HepG2 (cell line): ENCODE measurements around the gene SLC1A4. TPM values are rescaled to one million over a fixed set of nuclear protein-coding genes. Genes with fewer than 3 reads are reported as not detected.

Source experiments
- ATAC-seq: fragments of 200-7000 bp; cut with Tn5 transposase; 3 replicates; pipeline ENCODE4 v1.9.1; 2020; ENCODE audit warnings: mild to moderate bottlenecking, moderate library complexity
- BruUV-seq: library from RNA; stranded (reverse); fragments of 400-500 nt; replicated peaks from 2 replicates; lab custom pipeline; 2021; lab: Mats Ljungman, UMichigan
- CTCF ChIA-PET: fragments of 300-600 bp; formaldehyde crosslinking; extraction: SDS; loops from one replicate; lab custom pipeline; 2021; ENCODE audit warnings: low total read pairs, inconsistent platforms, low intra/inter-chr PET ratio; lab: Yijun Ruan, JAX
- POLR2A ChIA-PET: fragments of 350-600 bp; sonication (Branson Sonifier 250); formaldehyde crosslinking; loops from one replicate; lab custom pipeline; 2020; ENCODE audit warnings: antibody characterized with exemption, inconsistent platforms; lab: Yijun Ruan, JAX
- DNase-seq: peaks from one replicate; pipeline ENCODE4 v3.0.0-alpha.2; 2015; ENCODE audit warnings: low spot score
- FAIRE-seq: peaks from 3 replicates; lab custom pipeline; 2011; peaks lifted over from hg19 to GRCh38; lab: Jason Lieb, UNC
- H2AFZ ChIP-seq: one replicate; pipeline ENCODE4 v1.6.1; 2011; ENCODE audit warnings: low read length, inconsistent platforms
- H3K27ac ChIP-seq: fragments of 300-600 bp; 3 replicates; pipeline ENCODE4 v1.8.0; 2011; ENCODE audit warnings: mixed run types, mild to moderate bottlenecking, mixed read lengths, low read length, inconsistent platforms; ENCODE audit not compliant: insufficient read depth; ENCODE audit errors: extremely low read length
- H3K27me3 ChIP-seq, 2 experiments: fragments of 200-600 bp in 1 of 2; 2 replicates in 1 of 2; 3 replicates in 1 of 2; pipeline versions ENCODE4 v1.6.0 to v1.8.0; 2011; ENCODE audit warnings: low read length in 2 of 2, mild to moderate bottlenecking in 2 of 2, moderate library complexity in 2 of 2, inconsistent platforms in 1 of 2; ENCODE audit not compliant: insufficient read depth in 2 of 2, control insufficient read depth in 1 of 2
- H3K36me3 ChIP-seq, 2 experiments: fragments of 200-600 bp in 1 of 2; replicated peaks in 1 of 2; 2 replicates in 1 of 2; 3 replicates in 1 of 2; pipeline versions ENCODE4 v1.5.1 to v1.8.0; 2011; ENCODE audit warnings: low read length in 2 of 2, inconsistent platforms in 1 of 2; ENCODE audit not compliant: insufficient read depth in 2 of 2, control insufficient read depth in 1 of 2
- H3K4me1 ChIP-seq: 2 replicates; pipeline ENCODE4 v1.5.1; 2012; ENCODE audit warnings: low read length, inconsistent platforms; ENCODE audit not compliant: insufficient read depth
- H3K4me2 ChIP-seq: 2 replicates; pipeline ENCODE4 v1.6.0; 2011; ENCODE audit warnings: low read depth, low read length, inconsistent platforms
- H3K4me3 ChIP-seq, 3 experiments: fragments of 200-600 bp in 1 of 3; sonication (generic), shearing (Covaris generic) in 1 of 3; replicated peaks in 1 of 3; 2 replicates each; pipeline ENCODE4 v1.5.1; 2011 to 2016; ENCODE audit warnings: low read length in 3 of 3, inconsistent platforms in 2 of 3, low read depth in 2 of 3, mild to moderate bottlenecking in 2 of 3, control low read depth in 1 of 3, mixed read lengths in 1 of 3; ENCODE audit not compliant: insufficient read depth in 1 of 3
- H3K79me2 ChIP-seq: one replicate; pipeline ENCODE4 v1.6.1; 2011; ENCODE audit warnings: low read length, inconsistent platforms; ENCODE audit not compliant: insufficient read depth
- H3K9ac ChIP-seq: 2 replicates; pipeline ENCODE4 v1.6.0; 2011; ENCODE audit warnings: mild to moderate bottlenecking, low read depth, low read length, inconsistent platforms; ENCODE audit not compliant: insufficient read depth
- H3K9me3 ChIP-seq: 2 replicates; pipeline ENCODE4 v1.5.1; 2012; ENCODE audit warnings: mild to moderate bottlenecking, low read length
- H4K20me1 ChIP-seq: 2 replicates; pipeline ENCODE4 v1.6.0; 2011; ENCODE audit warnings: inconsistent platforms, mild to moderate bottlenecking, low read length, moderate library complexity; ENCODE audit not compliant: insufficient read depth
- BATF2 ChIP-seq: sonication (generic); formaldehyde crosslinking; IDR thresholded peaks from 2 replicates; pipeline ENCODE4 v1.8.0; 2022; ENCODE audit warnings: mild to moderate bottlenecking, missing genetic modification reagents, moderate library complexity
- CEBPZ ChIP-seq: IDR thresholded peaks from 2 replicates; pipeline ENCODE4 v1.6.1; 2012; ENCODE audit warnings: low read length, improper control_type of control experiment
- CREBL2 ChIP-seq: sonication (generic); formaldehyde crosslinking; IDR thresholded peaks from 2 replicates; pipeline ENCODE4 v1.8.1; 2023; ENCODE audit warnings: missing genetic modification reagents, mild to moderate bottlenecking, borderline replicate concordance
- CREM ChIP-seq, 2 experiments: sonication (generic) in 1 of 2; formaldehyde crosslinking in 1 of 2; IDR thresholded peaks; 2 replicates each; pipeline versions ENCODE4 v1.4.0 to v1.6.1; 2016 to 2020; ENCODE audit warnings: antibody characterized with exemption in 1 of 2, mild to moderate bottlenecking in 1 of 2, missing genetic modification reagents in 1 of 2
- E2F1 ChIP-seq: sonication (generic); formaldehyde crosslinking; IDR thresholded peaks from 2 replicates; pipeline ENCODE4 v1.5.0; 2020; ENCODE audit warnings: missing genetic modification reagents
- HINFP ChIP-seq: sonication (generic); formaldehyde crosslinking; IDR thresholded peaks from 2 replicates; pipeline ENCODE4 v1.4.0; 2020; ENCODE audit warnings: low read depth, mild to moderate bottlenecking, missing genetic modification reagents
- IKZF4 ChIP-seq: sonication (generic); formaldehyde crosslinking; IDR thresholded peaks from 2 replicates; pipeline ENCODE4 v1.5.1; 2020; ENCODE audit warnings: borderline replicate concordance, mild to moderate bottlenecking, low read depth, missing genetic modification reagents; ENCODE audit errors: not compliant biosample characterization
- MEIS2 ChIP-seq: sonication (generic); formaldehyde crosslinking; IDR thresholded peaks from 2 replicates; pipeline ENCODE4 v1.9.0; 2021; ENCODE audit warnings: mild to moderate bottlenecking, missing genetic modification reagents
- REXO4 ChIP-seq: sonication (generic); formaldehyde crosslinking; IDR thresholded peaks from 2 replicates; pipeline ENCODE4 v1.8.0; 2022; ENCODE audit warnings: missing genetic modification reagents, mild to moderate bottlenecking, borderline replicate concordance
- RFXANK ChIP-seq: IDR thresholded peaks from 2 replicates; pipeline ENCODE4 v1.6.1; 2016
- SIN3B ChIP-seq: fragments of 150-350 bp; IDR thresholded peaks from 2 replicates; pipeline ENCODE4 v1.6.1; 2014; ENCODE audit warnings: low read length
- WIZ ChIP-seq: sonication (generic); formaldehyde crosslinking; IDR thresholded peaks from 2 replicates; pipeline ENCODE4 v1.5.1; 2020; ENCODE audit warnings: mild to moderate bottlenecking, missing genetic modification reagents
- ZNF484 ChIP-seq: sonication (generic); formaldehyde crosslinking; IDR thresholded peaks from 2 replicates; pipeline ENCODE4 v1.5.1; 2020; ENCODE audit warnings: mild to moderate bottlenecking, low read depth, missing genetic modification reagents, borderline replicate concordance
- ZNF709 ChIP-seq: sonication (generic); formaldehyde crosslinking; IDR thresholded peaks from 2 replicates; pipeline ENCODE4 v1.5.0; 2020; ENCODE audit warnings: mild to moderate bottlenecking, missing genetic modification reagents
- ZSCAN9 ChIP-seq: IDR thresholded peaks from 2 replicates; pipeline ENCODE4 v1.6.1; 2016; ENCODE audit warnings: borderline replicate concordance
- WGBS: methylation state at CpG from one replicate; pipeline ENCODE4 v1.1.6; 2017; ENCODE audit warnings: low lambda C conversion rate; 5-methylcytosine and 5-hydroxymethylcytosine counted together
- in situ Hi-C: cut with HindIII; loops from 2 replicates; pipeline ENCODE4 v1.10.0; 2017; ENCODE audit warnings: low pct_unique_long_range_greater_than_20kb; ENCODE audit not compliant: extremely low pct_ligation_motif_present
- intact Hi-C: fragments of 100-400 bp; cut with micrococcal nuclease; formaldehyde crosslinking; loops from one replicate; pipeline ENCODE4 v1.10.0; 2022; ENCODE audit not compliant: unreplicated experiment
- polyA plus RNA-seq, 8 experiments: library from polyadenylated mRNA; depleted of rRNA in 3 of 8; stranded (reverse) in 7 of 8; unstranded in 1 of 8; fragments of >200 nt; fragmentation: Illumina TruSeq in 4 of 8; extraction: Trizol in 4 of 8; gene quantifications; 2 replicates each; pipeline versions ENCODE4 v1.2.1 to v1.2.3, GENCODE V29; 2011 to 2016; ENCODE audit warnings: low read depth in 4 of 8, missing spikeins in 1 of 8, mixed read lengths in 1 of 8; ENCODE audit not compliant: insufficient read depth in 1 of 8
- total RNA-seq, 5 experiments: library from RNA; depleted of rRNA; stranded (reverse); fragments of >200 nt; fragmentation: Illumina TruSeq; extraction: Trizol; gene quantifications; 2 replicates each; pipeline ENCODE4 v1.2.3, GENCODE V29; 2016; ENCODE audit warnings: low read depth in 1 of 5

SLC1A4 gene
- total and polyA plus RNA-seq, 2 of the 13 experiments (the other 11 are each of a cell fraction or from before 2014, with no cell fraction given): 21.0 to 39.6 TPM

GRCh38 chr2:65070172-65070830, 81.1 kb downstream of the SLC1A4 start (continued):
- TF ChIP-seq E2F1 (no peak), BATF2 (CRISPR knock-in tag) (no peak), WIZ (CRISPR knock-in tag) (no peak), RFXANK (CRISPR knock-in tag) (no peak)

GRCh38 chr2:65070856-65071255, 81.7 kb downstream of the SLC1A4 start:
- Histone ChIP-seq H3K79me2 (peaks cover 18% of the 10 kb centered on the region), H4K20me1 (no peaks in the 10 kb centered on the region), H3K9ac (no peak overlapping the region), H2AFZ (no peak overlapping the region), H3K4me1 (peaks cover 38% of the 10 kb centered on the region), H3K36me3 (peaks cover 38 to 53% of the 10 kb centered on the region in 2 experiments), H3K27me3 (no peaks in the 10 kb centered on the region), H3K27ac (peak overlapping the region; percentile 15), H3K4me2 (0 out of 2 replicates have a peak overlapping the region, but pooled peaks have one; percentile 1), H3K9me3 (no peaks in the 10 kb centered on the region), H3K4me3 (no peak overlapping the region)
- intact Hi-C loops: no loop called here
- in situ Hi-C loops: loop anchor here (5.0 to 25.0 kb wide), 2 partner anchors 116 to 491 kb away; no protein-coding TSS in a partner anchor
- ChIA-PET CTCF (no interaction called here), POLR2A (interaction anchor here (0.6 to 5.4 kb wide), 3 partner anchors 15 to 157 kb away, joined by 3 to 35 read pairs (median 5); partner anchors contain the start of genes ACTR2 and CEP68)
- ATAC-seq: no peak; the same call in 2 of the 3 replicates
- no TSS peak for BruUV-seq
- DNase-seq: no peak
- no peak for FAIRE-seq
- 92% methylated on average over 6 of the region's 6 CpGs for WGBS
- TF ChIP-seq CEBPZ (no peak), MEIS2 (CRISPR knock-in tag) (no peak), IKZF4 (no peak), ZSCAN9 (CRISPR knock-in tag) (no peak), CREBL2 (CRISPR knock-in tag) (no peak), REXO4 (CRISPR knock-in tag) (no peak), HINFP (no peak), CREM (IDR thresholded peaks at IDR 0.05) (no peak), CREM (CRISPR knock-in tag; IDR thresholded peaks at IDR 0.05) (no peak), ZNF709 (no peak), SIN3B (no peak), ZNF484 (CRISPR knock-in tag) (no peak)
